NB4 (cell line): ENCODE measurements around the gene CTAGE15.
"Not testable (repeated sequence)": the region's sequence is repeated elsewhere in the genome, so short reads cannot be mapped to it uniquely, and the experiment has no call there.

Experiments used
- DNase-seq: peaks from one replicate; pipeline ENCODE4 v3.0.0; 2010; ENCODE audit warnings: low read depth
- H3K4me3 ChIP-seq: one replicate; pipeline ENCODE4 v1.5.1; 2011; ENCODE audit warnings: mild to moderate bottlenecking, low read depth, low read length, moderate library complexity

CTAGE15 gene

DNA sequence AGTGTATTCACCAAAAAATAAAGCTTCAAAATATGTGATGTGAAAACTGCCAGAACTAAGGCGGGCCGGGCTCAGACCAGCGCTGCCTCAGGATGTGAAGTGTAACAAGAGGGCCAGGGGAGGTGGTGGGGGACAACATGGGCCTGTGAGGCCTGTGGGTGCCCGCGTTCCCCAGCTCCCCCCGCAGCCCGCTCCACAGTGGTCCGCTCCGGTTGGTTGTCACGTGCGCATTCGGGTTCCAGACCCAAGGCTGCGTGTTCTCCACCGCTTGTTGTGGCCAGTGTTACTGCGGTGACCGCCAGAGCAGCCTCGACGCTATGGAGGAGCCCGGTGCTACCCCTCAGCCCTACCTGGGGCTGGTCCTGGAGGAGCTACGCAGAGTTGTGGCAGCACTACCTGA, at the start of gene CTAGE15:
Gene CTAGE15 (plus strand): TSS at position 301 of the 400 bp plus-strand sequence. CDS start 17 bp downstream, at position 318.
- H3K4me3 ChIP-seq, DNase-seq: not testable (repeated sequence)

- not testable (repeated sequence) for H3K4me3 ChIP-seq, DNase-seq
Observed at GRCh38 chr7:143522309-143522916, 49.2 kb upstream of the CTAGE15 start.

DNA sequence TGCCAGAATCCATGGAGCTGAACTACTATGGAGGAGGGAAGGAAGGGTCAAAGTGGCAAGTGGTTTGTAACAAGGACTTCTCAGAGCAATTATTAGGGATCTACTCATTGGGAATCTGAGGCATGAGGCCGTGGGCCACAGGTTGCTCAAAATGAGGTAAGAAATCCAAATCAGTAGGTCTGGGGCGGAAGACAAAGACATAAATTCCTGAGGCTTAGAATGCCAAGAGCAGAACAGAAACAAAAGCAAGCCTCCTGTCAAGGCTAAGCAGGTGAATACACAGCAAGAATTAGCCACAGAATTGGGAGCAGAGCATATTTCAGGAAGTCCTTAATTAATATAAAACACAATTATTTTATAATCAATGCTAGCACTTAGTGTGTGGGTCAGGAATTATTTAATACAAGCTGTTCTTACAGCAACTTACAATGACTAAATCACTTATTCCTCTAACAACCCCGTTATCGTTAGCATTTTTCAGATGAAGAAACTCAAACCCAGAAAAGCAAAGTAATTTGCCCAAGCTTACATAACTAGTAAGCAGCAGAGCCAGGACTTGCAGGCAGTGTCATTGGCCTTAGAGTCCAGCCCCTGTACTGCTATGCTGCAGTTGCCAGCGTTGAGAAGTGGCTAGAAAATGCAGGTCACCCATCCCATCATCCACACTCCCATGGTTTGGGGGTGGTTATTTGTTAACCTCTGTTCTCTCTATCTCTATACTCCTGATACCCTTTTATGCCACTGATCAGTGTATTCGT, 40.3 kb upstream of the CTAGE15 start:
- not testable (repeated sequence) for H3K4me3 ChIP-seq, DNase-seq

- DNase-seq, H3K4me3 ChIP-seq: not testable (repeated sequence)
Observed at GRCh38 chr7:143531932-143532331, 39.7 kb upstream of the CTAGE15 start.

GRCh38 chr7:143533213-143533839, 38.3 kb upstream of the CTAGE15 start:
- H3K4me3 ChIP-seq, DNase-seq: not testable (repeated sequence)

- H3K4me3 ChIP-seq, DNase-seq: not testable (repeated sequence)
Observed at GRCh38 chr7:143536443-143536842, 35.2 kb upstream of the CTAGE15 start.

DNA sequence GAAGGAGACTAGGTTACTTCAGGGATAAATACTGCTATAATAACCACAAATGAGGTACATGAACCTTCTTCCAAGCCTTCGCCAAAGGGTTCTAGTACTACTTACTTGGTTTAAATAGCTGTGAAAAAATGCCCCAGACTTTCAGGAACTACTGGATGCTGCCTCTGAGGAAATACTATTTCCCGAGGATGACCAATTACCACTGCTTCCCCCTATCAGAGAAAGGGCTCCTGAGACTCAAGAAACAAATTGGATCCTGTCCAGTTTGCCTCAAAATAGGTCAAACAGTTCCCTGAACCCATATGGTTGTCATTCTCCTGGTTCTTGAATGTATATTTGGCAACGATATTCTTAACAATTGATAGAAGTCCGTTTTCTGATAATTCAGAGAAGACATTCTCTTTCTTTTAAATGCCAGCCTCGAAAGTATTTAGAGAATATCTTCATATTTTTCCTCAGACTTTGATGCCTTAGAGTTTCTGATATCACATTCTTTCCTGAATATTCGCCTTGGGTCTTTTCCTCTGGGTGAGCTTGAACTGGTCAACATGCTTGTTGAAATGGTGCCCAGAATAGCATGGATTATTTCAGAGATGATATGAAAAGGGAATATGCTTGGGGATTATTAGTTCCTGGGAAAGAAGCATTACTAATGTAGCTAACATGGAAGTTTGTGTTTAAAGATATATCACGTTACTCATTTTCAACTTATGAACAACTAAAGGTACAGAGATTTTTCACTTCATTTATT, 28.1 kb upstream of the CTAGE15 start:
- not testable (repeated sequence) for H3K4me3 ChIP-seq, DNase-seq

GRCh38 chr7:143555968-143556367, 15.6 kb upstream of the CTAGE15 start:
- H3K4me3 ChIP-seq, DNase-seq: not testable (repeated sequence)

DNA sequence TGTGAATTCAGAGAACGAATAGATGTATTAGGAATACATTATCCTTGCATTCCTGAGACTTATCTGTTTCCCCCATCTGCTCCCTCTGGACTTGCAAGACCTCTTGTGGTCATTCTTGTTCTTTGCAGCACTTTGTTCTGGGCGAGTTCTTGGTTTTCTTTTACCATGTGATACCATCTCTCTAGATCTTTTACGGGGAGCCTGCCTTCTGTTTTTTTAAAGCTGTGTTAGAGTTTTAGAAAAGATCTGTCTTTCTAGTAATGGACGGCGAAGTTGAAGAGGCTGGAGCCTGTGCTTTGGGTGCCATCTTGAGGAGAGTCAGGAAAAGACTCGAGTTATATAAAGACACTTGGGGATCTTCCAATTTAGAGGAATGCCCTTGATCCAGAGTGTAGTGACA, 8.3 kb upstream of the CTAGE15 start:
- H3K4me3 ChIP-seq, DNase-seq: not testable (repeated sequence)

- DNase-seq, H3K4me3 ChIP-seq: not testable (repeated sequence)
Observed at GRCh38 chr7:143566001-143566400, 5.6 kb upstream of the CTAGE15 start.

DNA sequence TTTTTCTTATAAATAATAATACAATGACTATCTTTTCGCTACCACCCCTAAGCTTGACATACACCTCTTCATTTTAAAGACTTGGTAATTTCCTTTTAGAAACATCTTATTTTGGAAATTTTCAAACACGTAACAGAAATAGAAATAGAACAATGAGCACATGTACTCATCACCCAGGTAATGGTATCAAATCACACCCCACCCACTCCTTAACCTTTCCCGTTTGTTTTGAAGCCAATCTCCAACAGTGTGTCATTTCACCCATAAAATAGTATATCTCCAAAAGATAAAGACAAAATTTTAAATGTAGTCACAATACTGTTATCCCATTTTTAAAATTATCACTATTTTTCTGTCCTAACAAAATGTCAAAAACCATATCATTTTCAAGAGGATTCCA, 16.6 kb downstream of the CTAGE15 start:
- DNase-seq, H3K4me3 ChIP-seq: not testable (repeated sequence)

DNA sequence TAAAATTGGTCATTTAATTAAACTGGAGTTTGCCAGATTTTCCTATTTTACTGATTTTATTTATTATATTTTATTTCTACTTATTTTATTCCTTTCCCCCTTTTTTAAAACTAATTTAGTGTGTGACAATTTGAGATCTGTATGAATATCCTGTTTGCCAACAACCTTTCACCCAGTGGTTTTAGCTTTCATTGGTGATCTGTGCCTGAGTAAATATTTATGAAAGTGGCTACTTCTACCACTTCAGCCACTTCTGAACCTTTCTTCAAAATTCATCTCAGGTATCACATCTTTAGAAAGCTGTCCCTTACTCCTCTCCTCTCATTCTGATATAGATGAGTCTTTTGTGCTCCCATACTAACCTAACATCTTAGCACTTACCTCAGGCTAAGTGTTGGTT, 18.3 kb downstream of the CTAGE15 start:
- DNase-seq, H3K4me3 ChIP-seq: not testable (repeated sequence)

DNA sequence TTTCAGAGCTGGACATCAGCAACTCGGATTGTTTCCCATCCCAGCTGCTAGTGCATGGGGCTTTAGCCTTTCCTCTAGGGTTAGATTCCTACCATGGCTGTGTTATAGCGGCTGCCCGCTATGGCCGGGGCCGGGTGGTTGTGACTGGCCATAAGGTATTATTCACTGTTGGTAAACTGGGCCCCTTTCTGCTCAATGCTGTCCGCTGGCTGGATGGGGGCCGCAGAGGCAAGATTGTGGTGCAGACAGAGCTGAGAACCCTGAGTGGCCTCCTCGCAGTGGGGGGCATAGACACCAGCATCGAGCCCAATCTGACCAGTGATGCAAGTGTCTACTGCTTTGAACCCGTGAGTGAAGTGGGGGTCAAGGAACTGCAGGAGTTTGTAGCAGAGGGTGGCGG, 26.5 kb downstream of the CTAGE15 start:
- DNase-seq, H3K4me3 ChIP-seq: not testable (repeated sequence)

GRCh38 chr7:143603549-143603948, 31.9 kb downstream of the CTAGE15 start:
- not testable (repeated sequence) for H3K4me3 ChIP-seq, DNase-seq

DNA sequence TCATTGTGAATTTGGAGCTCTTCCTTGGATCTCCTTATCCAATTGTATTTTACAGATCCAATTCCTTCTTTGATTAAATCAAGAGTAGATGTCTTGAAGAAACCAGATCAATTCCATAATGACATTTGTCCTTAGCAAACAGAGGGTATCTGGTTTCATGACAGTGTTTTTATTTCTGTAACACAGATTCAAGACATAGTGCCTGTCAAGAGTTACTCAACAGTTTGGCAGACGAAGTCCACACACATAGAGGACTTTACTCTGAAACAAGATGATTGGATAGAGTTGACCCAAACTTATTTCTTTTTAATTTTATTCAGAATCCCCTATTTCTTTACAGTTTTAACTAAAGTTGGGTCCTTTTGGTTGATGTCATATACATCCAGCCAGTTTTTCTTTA, 34.5 kb downstream of the CTAGE15 start:
- H3K4me3 ChIP-seq, DNase-seq: not testable (repeated sequence)

GRCh38 chr7:143615545-143615944, 43.9 kb downstream of the CTAGE15 start:
- not testable (repeated sequence) for DNase-seq, H3K4me3 ChIP-seq

DNA sequence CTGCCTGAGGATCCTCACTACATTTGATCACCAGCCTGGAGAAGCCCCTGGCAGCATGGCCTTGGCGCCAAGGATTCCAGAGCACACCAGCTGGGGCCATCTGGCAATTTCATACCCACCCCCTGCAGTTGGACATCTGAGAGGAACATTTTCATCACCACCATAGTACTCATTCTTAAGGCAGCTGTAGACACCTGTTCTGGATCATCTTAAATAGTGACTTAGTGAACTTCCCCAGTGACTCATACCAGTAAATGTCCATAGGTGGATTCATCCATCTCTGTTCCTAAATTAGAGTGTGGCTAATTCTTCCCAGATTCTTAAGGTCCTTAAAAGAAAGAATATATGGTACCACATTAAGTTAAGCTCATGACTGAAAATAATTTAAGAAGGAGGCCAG, 45.6 kb downstream of the CTAGE15 start:
- DNase-seq, H3K4me3 ChIP-seq: not testable (repeated sequence)

- H3K4me3 ChIP-seq, DNase-seq: not testable (repeated sequence)
Observed at GRCh38 chr7:143620058-143620457, 48.5 kb downstream of the CTAGE15 start.

GRCh38 chr7:143620646-143621045, 49.0 kb downstream of the CTAGE15 start, which contains the start of gene TCAF2:
TCAF2 (plus strand) TSS chr7:143620974.
- not testable (repeated sequence) for H3K4me3 ChIP-seq, DNase-seq
